Ishikawa (cell line): ENCODE measurements around the gene COPZ2.

Experiments
- CEBPB ChIP-seq: IDR thresholded peaks from 2 replicates; pipeline ENCODE4 v1.6.1; 2012
- EP300 ChIP-seq: IDR thresholded peaks from 2 replicates; pipeline ENCODE4 v1.6.1; 2012; ENCODE audit warnings: borderline replicate concordance
- FOXM1 ChIP-seq: IDR thresholded peaks from 2 replicates; pipeline ENCODE4 v1.6.1; 2012; ENCODE audit warnings: low read depth, borderline replicate concordance
- NFIC ChIP-seq: IDR thresholded peaks from 2 replicates; pipeline ENCODE4 v1.6.1; 2012
- RAD21 ChIP-seq: IDR thresholded peaks from 2 replicates; pipeline ENCODE4 v1.6.1; 2012; ENCODE audit warnings: low read depth
- REST ChIP-seq: IDR thresholded peaks from 2 replicates; pipeline ENCODE4 v1.6.1; 2012; ENCODE audit warnings: low read depth, mild to moderate bottlenecking
- TAF1 ChIP-seq: IDR thresholded peaks from 2 replicates; pipeline ENCODE4 v1.6.1; 2012; ENCODE audit warnings: low read depth, mild to moderate bottlenecking
- TEAD4 ChIP-seq: IDR thresholded peaks from 2 replicates; pipeline ENCODE4 v1.6.1; 2012
- USF1 ChIP-seq: IDR thresholded peaks from 2 replicates; pipeline ENCODE4 v1.6.1; 2012
- YY1 ChIP-seq: IDR thresholded peaks from 2 replicates; pipeline ENCODE4 v1.6.1; 2012; ENCODE audit warnings: low read depth
- ZBTB7A ChIP-seq: IDR thresholded peaks from 2 replicates; pipeline ENCODE4 v1.6.1; 2012; ENCODE audit warnings: low read depth
- TF ChIP-seq, protein P1 (sequence below): IDR thresholded peaks from 2 replicates; pipeline ENCODE4 v1.6.1; 2012

DNA sequence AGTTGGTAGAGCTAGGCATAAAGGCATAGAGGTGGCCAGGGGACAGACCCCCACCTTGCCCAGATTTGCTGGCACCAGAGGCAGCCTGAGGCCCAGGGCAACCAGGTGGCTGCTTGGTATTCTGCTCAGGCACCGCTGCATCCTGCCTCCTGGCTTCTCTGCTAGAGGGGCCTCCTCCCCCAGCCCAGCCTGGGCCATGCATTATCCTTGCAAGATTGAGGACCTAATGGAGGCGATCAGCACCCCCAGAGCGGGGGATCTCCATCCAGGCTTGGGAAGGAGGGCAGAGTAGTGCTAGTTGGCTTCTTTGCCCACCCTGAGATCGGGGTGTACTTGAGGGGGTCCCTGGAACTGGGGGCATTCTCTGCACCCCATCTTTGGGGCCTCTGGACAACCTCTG lies 42.9 kb downstream of the COPZ2 start:
- TF ChIP-seq REST (no peak), YY1 (no peak), FOXM1 (no peak), TEAD4 (no peak), EP300 (no peak), USF1 (no peak), RAD21 (no peak), ZBTB7A (no peak), TAF1 (no peak), CEBPB (no peak), NFIC (no peak)
- TF ChIP-seq, protein P1, sequence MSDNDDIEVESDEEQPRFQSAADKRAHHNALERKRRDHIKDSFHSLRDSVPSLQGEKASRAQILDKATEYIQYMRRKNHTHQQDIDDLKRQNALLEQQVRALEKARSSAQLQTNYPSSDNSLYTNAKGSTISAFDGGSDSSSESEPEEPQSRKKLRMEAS, result no peak
